DMS53 treated with DMSO at 0.1 percent for 48 hours (cell line): ENCODE measurements around the gene ZNF487.

Source experiments
- DNase-seq: peaks from one replicate; lab custom pipeline; 2025; ENCODE audit not compliant: unreplicated experiment; lab: John Stamatoyannopoulos, UW

ZNF487 gene

DNA sequence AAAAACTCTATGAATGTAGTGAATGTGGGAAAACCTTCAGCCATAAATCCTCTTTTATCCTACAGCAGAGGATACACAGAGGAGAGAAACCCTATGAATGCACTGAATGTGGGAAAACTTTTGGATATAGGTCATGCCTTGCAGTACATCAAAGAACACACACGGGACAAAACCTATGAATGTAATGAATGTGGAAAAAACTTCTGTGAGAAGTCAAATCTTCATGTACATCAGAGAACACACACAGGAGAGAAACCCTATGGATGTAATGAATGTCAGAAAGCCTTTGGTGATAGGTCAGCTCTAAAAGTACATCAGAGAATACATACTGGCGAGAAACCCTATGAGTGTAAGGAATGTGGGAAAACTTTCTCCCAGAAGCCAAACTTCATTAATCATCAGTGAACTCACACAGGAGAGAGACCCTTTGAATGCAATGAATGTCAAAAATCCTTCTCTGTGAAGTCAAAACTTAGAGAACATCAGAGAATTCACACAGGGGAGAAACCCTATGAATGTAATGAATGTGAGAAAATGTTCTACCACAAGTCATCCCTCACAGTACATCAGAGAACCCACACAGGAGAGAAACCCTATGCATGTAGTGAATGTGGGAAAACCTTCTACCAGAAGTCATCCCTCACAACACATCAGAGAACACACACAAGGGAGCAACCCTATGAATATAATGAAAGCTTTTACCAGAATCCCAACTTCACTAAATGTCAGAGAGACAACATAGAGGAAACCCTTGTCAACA is 45.6 kb downstream of the ZNF487 start:
- no peak for DNase-seq

DNA sequence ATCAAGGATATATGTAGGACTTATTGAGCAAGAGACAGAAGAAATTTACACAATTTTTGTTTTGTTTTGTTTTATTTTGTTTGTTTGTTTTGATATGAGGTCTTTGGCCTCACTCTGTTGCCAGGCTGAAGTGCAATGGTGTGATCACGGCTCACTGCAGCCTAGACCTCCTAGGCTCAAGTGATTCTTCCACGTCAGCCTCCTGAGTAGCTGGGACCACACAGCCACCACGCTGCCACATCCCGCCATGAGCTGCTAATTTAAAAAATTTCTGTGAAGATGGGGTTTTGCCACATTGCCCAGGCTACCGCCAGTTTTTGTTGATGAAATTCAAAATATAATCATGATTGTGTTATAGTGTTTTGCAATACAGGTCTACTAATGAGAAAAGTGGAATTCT is 54.9 kb downstream of the ZNF487 start:
- DNase-seq = no peak

DNA sequence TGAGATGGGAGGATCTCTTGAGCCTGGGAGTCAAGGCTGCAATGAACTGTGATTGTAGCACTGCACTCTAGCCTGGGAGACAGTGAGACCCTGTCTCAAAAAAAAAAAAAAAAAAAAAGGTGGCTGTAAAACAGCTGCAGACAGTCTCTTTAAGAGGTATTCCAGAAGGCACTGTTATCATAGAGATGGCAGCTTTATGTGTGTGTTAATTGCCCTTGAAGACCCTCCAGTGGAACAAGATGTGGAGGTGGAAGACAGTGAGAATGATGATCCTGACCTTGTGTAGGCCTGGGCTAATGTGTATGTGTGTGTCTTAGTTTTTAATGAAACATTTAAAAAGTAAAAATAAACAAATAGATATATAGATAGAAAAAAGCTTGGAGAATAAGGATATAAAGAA is 66.0 kb downstream of the ZNF487 start:
- DNase-seq = no peak

DNA sequence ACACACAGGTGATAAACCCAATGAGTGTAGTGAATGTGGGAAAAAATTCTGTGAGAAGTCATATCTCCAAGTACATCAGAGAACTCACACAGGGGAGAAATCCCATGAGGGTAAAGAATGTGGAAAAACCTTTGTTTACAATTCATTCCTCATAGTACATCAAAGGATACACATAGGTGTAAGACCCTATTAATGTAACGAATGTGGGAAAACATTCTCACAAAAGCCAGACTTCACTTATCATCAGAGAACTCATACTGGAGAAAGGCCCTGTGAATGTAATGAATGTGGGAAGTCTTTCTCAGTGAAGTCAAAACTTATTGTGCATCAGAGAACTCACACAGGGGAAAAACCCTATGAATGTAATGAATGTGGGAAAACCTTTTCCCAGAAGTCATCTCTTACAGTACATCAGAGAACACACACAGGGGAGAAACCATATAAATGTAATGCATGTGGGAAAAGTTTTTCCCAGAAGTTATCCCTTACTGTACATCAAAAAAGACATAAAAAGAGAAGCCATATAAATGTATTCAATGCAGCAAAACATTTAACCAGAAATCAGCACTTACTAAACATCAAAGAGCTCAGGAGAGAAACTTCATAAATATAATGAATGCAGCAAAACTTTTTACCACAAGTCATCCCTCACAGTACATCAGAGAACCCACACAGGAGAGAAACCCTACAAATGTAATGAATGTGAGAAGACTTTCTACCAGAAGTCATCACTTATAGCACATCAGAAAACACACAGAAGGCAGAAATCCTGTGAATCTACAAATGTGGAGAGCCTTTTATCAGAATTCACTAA is 87.7 kb downstream of the ZNF487 start:
- no peak for DNase-seq
